ENCODE measurements around the gene MUTYH. TPM values are rescaled to one million over a fixed set of nuclear protein-coding genes. Genes with fewer than 3 reads are reported as not detected.

MUTYH gene
- total RNA-seq, 1 experiment from 2014 or later: 26.8 TPM

- intact Hi-C loops (cut with micrococcal nuclease; ENCODE audit: unreplicated experiment): loop anchor here (10.0 kb wide), 2 partner anchors 502 to 572 kb away; partner anchors contain the start of genes BTBD19, DYNLT4, KIF2C and PLK3
- Histone ChIP-seq H3K36me3 (ENCODE audit: insufficient read depth, low read length, poor library complexity, severe bottlenecking) (no peaks in the 10 kb centered on the region), H3K9me3 (ENCODE audit: low read depth, low read length, poor library complexity, severe bottlenecking) (no peaks in the 10 kb centered on the region), H3K4me1 (ENCODE audit: insufficient read depth, low read length, poor library complexity, severe bottlenecking) (peaks cover 11% of the 10 kb centered on the region), H3K27me3 (replicated peaks; ENCODE audit: insufficient read depth, low read depth, low read length, poor library complexity) (no peaks in the 10 kb centered on the region), H3K4me3 (ENCODE audit: low read depth, low read length, poor library complexity, severe bottlenecking) (no peak overlapping the region), H3K27ac (ENCODE audit: low read depth, low read length, poor library complexity, severe bottlenecking) (no peak overlapping the region)
- BruUV-seq (replicated peaks): no TSS peak
- TF ChIP-seq, protein P1, sequence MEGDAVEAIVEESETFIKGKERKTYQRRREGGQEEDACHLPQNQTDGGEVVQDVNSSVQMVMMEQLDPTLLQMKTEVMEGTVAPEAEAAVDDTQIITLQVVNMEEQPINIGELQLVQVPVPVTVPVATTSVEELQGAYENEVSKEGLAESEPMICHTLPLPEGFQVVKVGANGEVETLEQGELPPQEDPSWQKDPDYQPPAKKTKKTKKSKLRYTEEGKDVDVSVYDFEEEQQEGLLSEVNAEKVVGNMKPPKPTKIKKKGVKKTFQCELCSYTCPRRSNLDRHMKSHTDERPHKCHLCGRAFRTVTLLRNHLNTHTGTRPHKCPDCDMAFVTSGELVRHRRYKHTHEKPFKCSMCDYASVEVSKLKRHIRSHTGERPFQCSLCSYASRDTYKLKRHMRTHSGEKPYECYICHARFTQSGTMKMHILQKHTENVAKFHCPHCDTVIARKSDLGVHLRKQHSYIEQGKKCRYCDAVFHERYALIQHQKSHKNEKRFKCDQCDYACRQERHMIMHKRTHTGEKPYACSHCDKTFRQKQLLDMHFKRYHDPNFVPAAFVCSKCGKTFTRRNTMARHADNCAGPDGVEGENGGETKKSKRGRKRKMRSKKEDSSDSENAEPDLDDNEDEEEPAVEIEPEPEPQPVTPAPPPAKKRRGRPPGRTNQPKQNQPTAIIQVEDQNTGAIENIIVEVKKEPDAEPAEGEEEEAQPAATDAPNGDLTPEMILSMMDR (conservative IDR thresholded peaks at IDR 0.05; ENCODE audit: low read depth, low read length): no peak
- TF ChIP-seq EZH2 (IDR thresholded peaks at IDR 0.05; ENCODE audit: borderline replicate concordance, low read depth, low read length, poor library complexity, severe bottlenecking): no peak
- ChIA-PET POLR2A (ENCODE audit: low non-redundant PET) (no interaction called here), CTCF (no interaction called here)
- no peak for DNase-seq (ENCODE audit: low spot score)
These were observed 33.3 kb downstream of the MUTYH start for GRCh38 chr1:45306905-45307304.

DNA sequence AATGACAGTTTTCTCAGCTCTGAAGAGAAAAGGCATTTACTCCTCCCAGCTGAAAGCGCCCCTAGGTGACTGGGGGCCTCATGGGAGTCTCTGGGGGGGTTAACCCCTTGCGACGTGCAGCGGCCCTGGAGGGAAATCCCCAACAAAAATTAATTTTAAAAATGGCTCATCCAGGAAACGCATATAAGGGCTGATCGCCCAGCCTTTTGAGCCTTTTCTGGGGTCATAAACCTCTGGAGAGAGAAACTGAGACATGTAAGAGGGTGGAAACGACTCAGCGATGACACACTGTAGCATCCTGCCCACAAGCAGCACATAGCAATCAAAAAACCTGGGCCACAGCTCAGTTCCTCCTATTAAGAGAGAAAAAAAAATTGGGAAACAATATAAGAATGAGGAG is 33.9 kb downstream of the MUTYH start:
- no peak for DNase-seq (ENCODE audit: low spot score)
- H3K36me3 ChIP-seq (ENCODE audit: insufficient read depth, low read length, poor library complexity, severe bottlenecking): no peaks in the 10 kb centered on the region
- intact Hi-C loops (cut with micrococcal nuclease; ENCODE audit: unreplicated experiment): loop anchor here (10.0 kb wide), 2 partner anchors 502 to 572 kb away; partner anchors contain the start of genes BTBD19, DYNLT4, KIF2C and PLK3
- ChIA-PET POLR2A (ENCODE audit: low non-redundant PET) (no interaction called here), CTCF (interaction anchor here (0.6 kb wide), 1 partner anchor 274 kb away, joined by 8 read pairs; no protein-coding TSS in a partner anchor)
- no peak overlapping the region for H3K4me3 ChIP-seq (ENCODE audit: low read depth, low read length, poor library complexity, severe bottlenecking)
- no peak overlapping the region for H3K27ac ChIP-seq (ENCODE audit: low read depth, low read length, poor library complexity, severe bottlenecking)
- H3K9me3 ChIP-seq (ENCODE audit: low read depth, low read length, poor library complexity, severe bottlenecking): no peaks in the 10 kb centered on the region
- H3K27me3 ChIP-seq (replicated peaks; ENCODE audit: insufficient read depth, low read depth, low read length, poor library complexity): no peaks in the 10 kb centered on the region
- no peak for TF ChIP-seq EZH2 (IDR thresholded peaks at IDR 0.05; ENCODE audit: borderline replicate concordance, low read depth, low read length, poor library complexity, severe bottlenecking)
- TF ChIP-seq, protein P1 (conservative IDR thresholded peaks at IDR 0.05; ENCODE audit: low read depth, low read length): no peak
- BruUV-seq (replicated peaks): no TSS peak
- peaks cover 11% of the 10 kb centered on the region for H3K4me1 ChIP-seq (ENCODE audit: insufficient read depth, low read length, poor library complexity, severe bottlenecking)

GRCh38 chr1:45305231-45305630 is 35.0 kb downstream of the MUTYH start:
- TF ChIP-seq, protein P1 (conservative IDR thresholded peaks at IDR 0.05; ENCODE audit: low read depth, low read length): no peak
- TF ChIP-seq EZH2 (IDR thresholded peaks at IDR 0.05; ENCODE audit: borderline replicate concordance, low read depth, low read length, poor library complexity, severe bottlenecking): no peak
- Histone ChIP-seq H3K36me3 (ENCODE audit: insufficient read depth, low read length, poor library complexity, severe bottlenecking) (no peaks in the 10 kb centered on the region), H3K9me3 (ENCODE audit: low read depth, low read length, poor library complexity, severe bottlenecking) (no peaks in the 10 kb centered on the region), H3K27ac (ENCODE audit: low read depth, low read length, poor library complexity, severe bottlenecking) (no peak overlapping the region), H3K27me3 (replicated peaks; ENCODE audit: insufficient read depth, low read depth, low read length, poor library complexity) (no peaks in the 10 kb centered on the region), H3K4me3 (ENCODE audit: low read depth, low read length, poor library complexity, severe bottlenecking) (no peak overlapping the region), H3K4me1 (ENCODE audit: insufficient read depth, low read length, poor library complexity, severe bottlenecking) (peaks cover 11% of the 10 kb centered on the region)
- intact Hi-C loops (cut with micrococcal nuclease; ENCODE audit: unreplicated experiment): loop anchor here (10.0 kb wide), 2 partner anchors 500 to 570 kb away; partner anchors contain the start of genes BTBD19, DYNLT4, KIF2C and PLK3
- ChIA-PET POLR2A (ENCODE audit: low non-redundant PET) (no interaction called here), CTCF (no interaction called here)
- no peak for DNase-seq (ENCODE audit: low spot score)
- BruUV-seq (replicated peaks): no TSS peak

Data from A673 (cell line).